Right lobe of liver (tissue), 4 donors: Measurements from ENCODE around the gene MMP8.

Experiments
- POLR2A ChIP-seq: fragments of 450-650 bp; IDR thresholded peaks from one replicate; pipeline ENCODE4 v1.6.1; 2017; ENCODE audit warnings: antibody characterized with exemption, mild to moderate bottlenecking
- TF ChIP-seq, protein P1 (sequence below), 4 donors: fragments of 200-600 bp in 3 of 4; fragments of 450-650 bp in 1 of 4; IDR thresholded peaks; one replicate each; pipeline versions ENCODE4 v1.5.1 to v1.8.0; 2016 to 2022; ENCODE audit warnings: antibody characterized with exemption in 4 of 4, mild to moderate bottlenecking in 2 of 4
- donor health status: DM: no; HTN: no; CAD: no.
- donor health status: DM: no; HTN: no; CAD: no.
- donor health status: DM: no; HTN: yes; CAD: no.

DNA sequence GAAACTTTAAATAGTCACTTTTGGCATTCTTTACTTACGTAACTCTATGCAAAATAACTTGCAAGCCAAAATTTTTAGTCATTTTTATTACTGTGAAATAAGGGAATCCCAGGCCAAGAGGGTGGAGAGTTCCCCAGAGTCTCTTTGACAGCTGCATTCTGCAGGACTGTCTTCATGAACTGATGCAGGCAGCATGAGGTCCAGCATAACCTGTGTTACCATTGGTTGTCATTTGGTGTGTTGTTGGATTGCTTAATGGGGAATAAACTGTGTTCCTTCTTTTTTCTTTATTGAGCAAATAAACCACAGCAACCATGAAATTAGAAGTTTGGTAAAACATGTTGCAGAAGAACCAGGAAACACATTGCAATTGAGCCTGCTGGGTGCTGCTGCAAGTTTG, 43.8 kb downstream of the MMP8 start:
- TF ChIP-seq, protein P1, sequence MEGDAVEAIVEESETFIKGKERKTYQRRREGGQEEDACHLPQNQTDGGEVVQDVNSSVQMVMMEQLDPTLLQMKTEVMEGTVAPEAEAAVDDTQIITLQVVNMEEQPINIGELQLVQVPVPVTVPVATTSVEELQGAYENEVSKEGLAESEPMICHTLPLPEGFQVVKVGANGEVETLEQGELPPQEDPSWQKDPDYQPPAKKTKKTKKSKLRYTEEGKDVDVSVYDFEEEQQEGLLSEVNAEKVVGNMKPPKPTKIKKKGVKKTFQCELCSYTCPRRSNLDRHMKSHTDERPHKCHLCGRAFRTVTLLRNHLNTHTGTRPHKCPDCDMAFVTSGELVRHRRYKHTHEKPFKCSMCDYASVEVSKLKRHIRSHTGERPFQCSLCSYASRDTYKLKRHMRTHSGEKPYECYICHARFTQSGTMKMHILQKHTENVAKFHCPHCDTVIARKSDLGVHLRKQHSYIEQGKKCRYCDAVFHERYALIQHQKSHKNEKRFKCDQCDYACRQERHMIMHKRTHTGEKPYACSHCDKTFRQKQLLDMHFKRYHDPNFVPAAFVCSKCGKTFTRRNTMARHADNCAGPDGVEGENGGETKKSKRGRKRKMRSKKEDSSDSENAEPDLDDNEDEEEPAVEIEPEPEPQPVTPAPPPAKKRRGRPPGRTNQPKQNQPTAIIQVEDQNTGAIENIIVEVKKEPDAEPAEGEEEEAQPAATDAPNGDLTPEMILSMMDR (IDR thresholded peaks at IDR 0.05) = no peak
- TF ChIP-seq POLR2A = no peak
